Measurements from ENCODE around the gene RYR2. TPM values are rescaled to one million over a fixed set of nuclear protein-coding genes. Genes with fewer than 3 reads are reported as not detected.

The RYR2 gene
- total and polyA plus RNA-seq, 2 experiments from 2014 or later: 0.50 to 0.95 TPM

DNA sequence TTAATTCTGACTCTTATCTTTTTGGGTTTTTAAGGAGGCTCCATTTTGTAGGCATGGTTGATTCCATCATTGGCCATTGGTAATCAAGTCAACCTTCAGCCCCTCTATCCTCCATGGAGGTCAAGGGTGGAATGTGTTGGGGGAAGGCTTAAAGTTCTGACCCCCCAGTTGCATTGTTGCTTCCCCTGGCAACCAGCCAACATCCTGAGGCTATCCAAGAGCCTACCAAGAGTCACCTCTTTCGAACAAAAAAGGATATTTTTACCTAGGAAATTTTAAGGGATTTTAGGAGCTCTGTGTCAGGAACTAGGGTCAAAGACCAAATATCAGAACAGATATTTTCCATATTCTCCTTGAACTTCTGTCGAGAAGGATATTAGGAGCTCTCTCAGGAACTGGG is 251.8 kb downstream of the RYR2 start:
- Histone ChIP-seq H3K36me3 (replicated peaks; ENCODE audit: insufficient read depth, low read depth) (no peaks in the 10 kb centered on the region), H3K9me2 (replicated peaks; ENCODE audit: insufficient read depth) (no peaks in the 10 kb centered on the region), H4K20me1 (ENCODE audit: insufficient read depth, poor library complexity, severe bottlenecking) (no peaks in the 10 kb centered on the region), H3K27me3 (no peaks in the 10 kb centered on the region), H3K4me2 (no peak overlapping the region), H3K9me3 (ENCODE audit: low read depth) (no peaks in the 10 kb centered on the region), H3K27ac (no peak overlapping the region), H3K79me2 (no peaks in the 10 kb centered on the region), H2AFZ (no peak overlapping the region), H3K4me3 (no peak overlapping the region), H3K4me1 (ENCODE audit: insufficient read depth) (no peaks in the 10 kb centered on the region)
- no peak for DNase-seq (ENCODE audit: low spot score)
- WGBS (ENCODE audit: low lambda C conversion rate, missing lambda C conversion rate): 92% methylated on average over 2 of the region's 2 CpGs
- TF ChIP-seq, protein P1, sequence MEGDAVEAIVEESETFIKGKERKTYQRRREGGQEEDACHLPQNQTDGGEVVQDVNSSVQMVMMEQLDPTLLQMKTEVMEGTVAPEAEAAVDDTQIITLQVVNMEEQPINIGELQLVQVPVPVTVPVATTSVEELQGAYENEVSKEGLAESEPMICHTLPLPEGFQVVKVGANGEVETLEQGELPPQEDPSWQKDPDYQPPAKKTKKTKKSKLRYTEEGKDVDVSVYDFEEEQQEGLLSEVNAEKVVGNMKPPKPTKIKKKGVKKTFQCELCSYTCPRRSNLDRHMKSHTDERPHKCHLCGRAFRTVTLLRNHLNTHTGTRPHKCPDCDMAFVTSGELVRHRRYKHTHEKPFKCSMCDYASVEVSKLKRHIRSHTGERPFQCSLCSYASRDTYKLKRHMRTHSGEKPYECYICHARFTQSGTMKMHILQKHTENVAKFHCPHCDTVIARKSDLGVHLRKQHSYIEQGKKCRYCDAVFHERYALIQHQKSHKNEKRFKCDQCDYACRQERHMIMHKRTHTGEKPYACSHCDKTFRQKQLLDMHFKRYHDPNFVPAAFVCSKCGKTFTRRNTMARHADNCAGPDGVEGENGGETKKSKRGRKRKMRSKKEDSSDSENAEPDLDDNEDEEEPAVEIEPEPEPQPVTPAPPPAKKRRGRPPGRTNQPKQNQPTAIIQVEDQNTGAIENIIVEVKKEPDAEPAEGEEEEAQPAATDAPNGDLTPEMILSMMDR (IDR thresholded peaks at IDR 0.05; ENCODE audit: poor library complexity): no peak
- no peak for TF ChIP-seq EZH2 (IDR thresholded peaks at IDR 0.05; ENCODE audit: borderline replicate concordance)
- TF ChIP-seq EZH2phosphoT487 (IDR thresholded peaks at IDR 0.05; ENCODE audit: low read depth, severe bottlenecking, unreplicated experiment): no peak

DNA sequence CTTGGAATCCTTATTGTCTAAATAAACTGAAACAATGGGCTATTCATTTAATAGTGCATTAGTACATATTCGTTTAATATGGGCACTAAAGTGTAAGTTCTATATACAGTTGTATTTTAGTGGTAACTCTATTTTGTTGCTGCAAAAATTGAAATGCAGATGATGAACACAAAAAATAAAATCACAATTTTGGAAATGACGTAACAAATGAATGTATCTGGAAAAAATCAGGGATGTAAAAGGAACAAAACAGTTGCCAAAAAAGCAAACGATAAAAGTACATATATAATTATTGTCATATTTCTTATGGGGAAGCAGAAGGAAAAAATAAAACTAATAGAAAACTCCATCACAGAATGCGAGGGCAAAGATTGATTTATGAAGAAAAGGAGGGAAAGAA is 254.9 kb downstream of the RYR2 start:
- no peak overlapping the region for H2AFZ ChIP-seq
- no peak for DNase-seq (ENCODE audit: low spot score)
- no peaks in the 10 kb centered on the region for H3K27me3 ChIP-seq
- H3K4me1 ChIP-seq (ENCODE audit: insufficient read depth): no peaks in the 10 kb centered on the region
- no peaks in the 10 kb centered on the region for H3K9me2 ChIP-seq (replicated peaks; ENCODE audit: insufficient read depth)
- H3K4me3 ChIP-seq: no peak overlapping the region
- H3K27ac ChIP-seq: no peak overlapping the region
- H3K4me2 ChIP-seq: no peak overlapping the region
- WGBS (ENCODE audit: low lambda C conversion rate, missing lambda C conversion rate): 87% methylated on average over 4 of the region's 4 CpGs
- TF ChIP-seq EZH2 (IDR thresholded peaks at IDR 0.05; ENCODE audit: borderline replicate concordance): no peak
- no peak for TF ChIP-seq EZH2phosphoT487 (IDR thresholded peaks at IDR 0.05; ENCODE audit: low read depth, severe bottlenecking, unreplicated experiment)
- TF ChIP-seq, protein P1 (IDR thresholded peaks at IDR 0.05; ENCODE audit: poor library complexity): no peak
- no peaks in the 10 kb centered on the region for H3K36me3 ChIP-seq (replicated peaks; ENCODE audit: insufficient read depth, low read depth)
- no peaks in the 10 kb centered on the region for H3K9me3 ChIP-seq (ENCODE audit: low read depth)
- no peaks in the 10 kb centered on the region for H4K20me1 ChIP-seq (ENCODE audit: insufficient read depth, poor library complexity, severe bottlenecking)
- H3K79me2 ChIP-seq: no peaks in the 10 kb centered on the region

DNA sequence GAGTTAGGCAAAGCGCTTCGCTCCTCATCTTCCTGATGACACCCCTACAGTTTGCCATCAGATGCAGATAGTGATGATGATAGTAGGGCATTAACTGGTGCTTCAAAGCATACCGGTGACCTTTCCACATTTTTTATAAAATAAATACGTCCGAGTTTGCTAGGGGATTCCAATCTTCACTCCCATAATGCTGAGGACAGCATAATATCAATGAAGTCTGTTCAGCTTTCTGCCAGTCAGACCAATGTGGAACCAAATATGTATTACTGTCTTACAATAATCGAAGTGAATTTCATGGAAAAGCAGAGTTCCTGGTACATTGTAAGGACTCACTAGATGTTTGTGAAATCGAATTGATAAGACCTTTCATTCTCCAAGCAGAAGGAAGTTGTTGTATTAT is 258.7 kb downstream of the RYR2 start:
- Histone ChIP-seq H2AFZ (no peak overlapping the region), H4K20me1 (ENCODE audit: insufficient read depth, poor library complexity, severe bottlenecking) (no peaks in the 10 kb centered on the region), H3K4me3 (no peak overlapping the region), H3K79me2 (no peaks in the 10 kb centered on the region), H3K27ac (no peak overlapping the region), H3K9me2 (replicated peaks; ENCODE audit: insufficient read depth) (no peaks in the 10 kb centered on the region), H3K4me2 (no peak overlapping the region), H3K27me3 (no peaks in the 10 kb centered on the region), H3K9me3 (ENCODE audit: low read depth) (no peaks in the 10 kb centered on the region), H3K4me1 (ENCODE audit: insufficient read depth) (no peaks in the 10 kb centered on the region), H3K36me3 (replicated peaks; ENCODE audit: insufficient read depth, low read depth) (no peaks in the 10 kb centered on the region)
- TF ChIP-seq EZH2 (IDR thresholded peaks at IDR 0.05; ENCODE audit: borderline replicate concordance) (no peak), EZH2phosphoT487 (IDR thresholded peaks at IDR 0.05; ENCODE audit: low read depth, severe bottlenecking, unreplicated experiment) (no peak)
- TF ChIP-seq, protein P1 (IDR thresholded peaks at IDR 0.05; ENCODE audit: poor library complexity): no peak
- 81% methylated on average over 7 of the region's 7 CpGs for whole genome bisulfite sequencing (ENCODE audit: low lambda C conversion rate, missing lambda C conversion rate)
- DNase-seq (ENCODE audit: low spot score): no peak

DNA sequence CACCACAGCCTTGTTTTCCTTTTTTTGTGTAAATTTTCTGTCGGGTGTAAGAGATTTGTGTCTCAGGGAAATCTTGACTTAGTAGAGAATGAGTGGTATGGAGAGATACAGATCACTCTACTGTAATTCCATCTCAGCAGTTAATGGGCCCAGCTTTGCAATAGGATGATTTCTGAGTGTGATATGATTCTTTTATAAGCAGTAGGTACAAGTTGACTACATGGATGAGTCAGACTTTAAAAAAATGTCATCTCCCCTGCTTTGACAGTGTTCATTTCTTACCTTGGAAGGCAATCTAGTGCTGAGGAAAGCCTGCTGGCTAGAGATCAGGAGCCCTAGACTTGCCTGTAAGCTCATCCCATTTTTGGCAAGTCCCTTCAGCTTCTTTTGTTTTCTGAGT is 261.9 kb downstream of the RYR2 start:
- H3K4me2 ChIP-seq: no peak overlapping the region
- no peaks in the 10 kb centered on the region for H3K9me3 ChIP-seq (ENCODE audit: low read depth)
- H4K20me1 ChIP-seq (ENCODE audit: insufficient read depth, poor library complexity, severe bottlenecking): no peaks in the 10 kb centered on the region
- no peak for DNase-seq (ENCODE audit: low spot score)
- TF ChIP-seq EZH2phosphoT487 (IDR thresholded peaks at IDR 0.05; ENCODE audit: low read depth, severe bottlenecking, unreplicated experiment) (no peak), EZH2 (IDR thresholded peaks at IDR 0.05; ENCODE audit: borderline replicate concordance) (no peak)
- TF ChIP-seq, protein P1 (IDR thresholded peaks at IDR 0.05; ENCODE audit: poor library complexity): no peak
- H3K79me2 ChIP-seq: no peaks in the 10 kb centered on the region
- H3K4me3 ChIP-seq: no peak overlapping the region
- no peak overlapping the region for H3K27ac ChIP-seq
- no peaks in the 10 kb centered on the region for H3K27me3 ChIP-seq
- no peaks in the 10 kb centered on the region for H3K36me3 ChIP-seq (replicated peaks; ENCODE audit: insufficient read depth, low read depth)
- WGBS (ENCODE audit: low lambda C conversion rate, missing lambda C conversion rate): 52% methylated on average over 1 of the region's 1 CpG
- no peak overlapping the region for H2AFZ ChIP-seq
- no peaks in the 10 kb centered on the region for H3K4me1 ChIP-seq (ENCODE audit: insufficient read depth)
- H3K9me2 ChIP-seq (replicated peaks; ENCODE audit: insufficient read depth): no peaks in the 10 kb centered on the region

Data from hepatocyte (in vitro differentiated cells).